ENCODE measurements around the gene COPS6.

COPS6 gene

GRCh38 chr7:100102950-100103840, 14.4 kb downstream of the COPS6 start:
- peak; percentile 15 for DNase-seq

DNA sequence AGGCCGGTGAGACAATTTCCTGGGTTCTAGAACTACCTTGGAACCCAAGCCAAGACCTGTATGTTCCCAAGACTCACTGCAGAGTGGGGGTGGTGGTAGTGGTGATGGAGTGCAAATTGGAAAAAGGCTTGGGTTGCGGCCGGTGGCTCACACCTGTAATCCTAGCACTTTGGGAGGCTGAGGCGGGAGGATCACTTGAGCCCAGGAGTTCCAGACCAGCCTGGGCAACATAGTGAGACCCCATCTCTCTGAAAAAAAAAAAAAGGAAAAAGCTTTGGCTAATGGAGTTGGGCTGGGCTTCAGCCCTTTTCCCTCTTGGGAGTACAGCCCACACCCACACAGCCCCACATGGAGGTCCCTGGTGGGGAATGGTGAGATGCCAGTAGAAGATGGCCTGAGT, 16.8 kb downstream of the COPS6 start:
- no peak for DNase-seq

GRCh38 chr7:100106633-100107032, 17.9 kb downstream of the COPS6 start:
- DNase-seq = no peak

GRCh38 chr7:100107125-100107737, 18.5 kb downstream of the COPS6 start:
- DNase-seq = no peak

- DNase-seq = no peak
Observed at GRCh38 chr7:100107890-100108289, 19.1 kb downstream of the COPS6 start.

- DNase-seq = no peak
Observed at GRCh38 chr7:100109521-100110163, 20.9 kb downstream of the COPS6 start.

- no peak for DNase-seq
Observed at GRCh38 chr7:100111156-100111555, 22.4 kb downstream of the COPS6 start.

- no peak for DNase-seq
Observed at GRCh38 chr7:100111914-100112313, 23.1 kb downstream of the COPS6 start.

GRCh38 chr7:100115026-100115425, 26.3 kb downstream of the COPS6 start:
- DNase-seq = no peak

DNA sequence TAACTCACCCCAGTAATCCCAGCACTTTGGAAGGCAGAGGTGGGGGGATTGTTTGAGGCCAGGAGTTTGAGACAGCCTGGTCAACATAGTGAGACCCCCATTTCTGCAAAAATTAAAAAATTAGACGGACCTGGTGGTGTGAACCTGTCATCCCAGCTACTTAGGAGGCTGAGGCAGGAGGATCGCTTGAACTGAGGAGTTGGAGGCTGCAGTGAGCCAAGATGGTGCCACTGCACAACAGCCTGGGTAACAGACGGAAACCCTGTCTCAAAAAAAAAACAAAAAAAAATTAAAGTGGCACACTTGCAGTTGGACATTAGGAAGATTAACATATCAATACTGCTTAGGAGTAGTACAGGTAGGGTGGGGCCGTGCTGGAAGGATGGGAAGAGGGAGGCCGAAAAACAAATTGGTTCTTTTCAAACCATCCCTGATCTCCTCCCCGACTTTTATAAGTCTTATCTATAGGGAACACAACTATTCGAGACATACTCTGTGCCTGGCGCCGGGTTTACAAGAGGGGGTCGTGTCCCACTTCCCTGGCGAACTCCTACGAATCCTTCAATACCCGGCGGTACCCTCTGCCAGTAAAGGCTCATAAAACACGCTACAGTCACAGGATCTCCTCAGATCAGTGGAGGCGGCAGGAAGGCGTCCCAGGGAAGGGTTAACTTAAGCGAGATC, 29.8 kb downstream of the COPS6 start:
- no peak for DNase-seq

DNA sequence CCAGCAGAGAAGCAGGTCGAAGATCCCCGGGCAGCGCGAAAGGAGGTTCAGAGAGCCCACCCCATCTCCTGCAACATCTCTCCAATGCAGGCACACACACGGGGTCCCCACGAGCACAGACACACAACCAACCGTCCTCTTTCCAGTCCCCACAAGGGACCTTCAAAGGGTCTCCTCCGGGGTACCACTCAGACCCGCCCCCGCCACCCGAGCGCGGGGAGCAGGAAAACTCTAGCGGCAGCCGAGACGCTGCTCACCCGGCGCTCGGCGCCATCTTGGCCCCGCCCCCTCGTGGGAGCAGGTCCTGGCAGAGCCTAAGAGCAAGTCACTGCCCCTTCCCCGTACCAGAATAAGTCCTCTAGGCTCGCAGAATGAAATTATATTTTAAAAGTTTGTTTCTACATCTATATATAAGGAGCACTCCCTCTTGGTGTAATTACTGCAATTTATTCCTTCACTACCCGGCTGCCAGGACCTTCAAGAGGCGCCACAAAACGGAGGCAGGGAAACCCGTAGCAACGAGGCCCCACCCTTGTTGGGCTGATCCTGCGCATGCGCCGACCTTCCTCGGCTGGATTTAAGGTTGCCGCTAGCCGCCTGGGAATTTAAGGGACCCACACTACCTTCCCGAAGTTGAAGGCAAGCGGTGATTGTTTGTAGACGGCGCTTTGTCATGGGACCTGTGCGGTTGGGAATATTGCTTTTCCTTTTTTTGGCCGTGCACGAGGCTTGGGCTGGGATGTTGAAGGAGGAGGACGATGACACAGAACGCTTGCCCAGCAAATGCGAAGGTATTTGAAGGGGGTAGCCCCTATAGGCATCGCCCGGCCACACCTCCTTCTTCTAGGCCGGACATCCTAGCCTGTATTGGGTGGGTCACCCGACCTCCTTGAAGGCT, 30.6 kb downstream of the COPS6 start, which contains the start of the genes CNPY4 and TAF6:
TSS of gene CNPY4 (plus strand) at position 563 of the 898 bp plus-strand sequence. CDS start at position 674, 111 bp downstream.
TSS of gene TAF6 (minus strand) at position 287 of the 898 bp plus-strand sequence. CDS start 5,149 bp downstream, outside the sequence.
- DNase-seq = peak; percentile 94

GRCh38 chr7:100119970-100120732, 31.4 kb downstream of the COPS6 start:
- peak; percentile 70 for DNase-seq

DNA sequence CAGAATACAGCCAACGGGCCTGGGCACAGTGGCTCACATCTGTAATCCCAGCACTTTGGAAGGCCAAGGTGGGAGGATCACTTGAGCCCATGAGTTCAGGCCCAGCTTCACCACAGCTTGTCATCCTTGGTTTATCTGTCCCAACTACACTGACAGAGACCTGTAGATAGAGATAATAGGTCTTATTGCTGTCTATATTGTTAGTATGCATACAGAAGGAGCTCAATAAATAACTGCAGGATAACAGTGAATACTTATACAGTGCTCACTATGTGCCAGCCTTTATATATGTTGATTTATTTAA, 31.9 kb downstream of the COPS6 start:
- DNase-seq = no peak

DNA sequence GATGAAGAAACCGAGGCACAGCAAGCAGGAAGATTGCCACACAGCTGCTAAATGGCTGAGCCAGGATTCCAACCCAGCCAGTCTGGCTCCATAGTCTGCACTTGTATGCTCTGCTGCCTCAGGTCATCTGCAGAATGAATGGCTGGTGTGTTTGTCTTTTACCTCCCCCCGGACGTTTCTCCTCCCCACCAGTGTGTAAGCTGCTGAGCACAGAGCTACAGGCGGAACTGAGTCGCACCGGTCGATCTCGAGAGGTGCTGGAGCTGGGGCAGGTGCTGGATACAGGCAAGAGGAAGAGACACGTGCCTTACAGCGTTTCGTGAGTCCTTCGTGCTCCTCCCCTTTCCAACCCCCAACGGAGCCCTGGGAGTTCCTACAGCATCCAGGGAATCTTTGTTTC, 33.3 kb downstream of the COPS6 start:
- DNase-seq = no peak

DNA sequence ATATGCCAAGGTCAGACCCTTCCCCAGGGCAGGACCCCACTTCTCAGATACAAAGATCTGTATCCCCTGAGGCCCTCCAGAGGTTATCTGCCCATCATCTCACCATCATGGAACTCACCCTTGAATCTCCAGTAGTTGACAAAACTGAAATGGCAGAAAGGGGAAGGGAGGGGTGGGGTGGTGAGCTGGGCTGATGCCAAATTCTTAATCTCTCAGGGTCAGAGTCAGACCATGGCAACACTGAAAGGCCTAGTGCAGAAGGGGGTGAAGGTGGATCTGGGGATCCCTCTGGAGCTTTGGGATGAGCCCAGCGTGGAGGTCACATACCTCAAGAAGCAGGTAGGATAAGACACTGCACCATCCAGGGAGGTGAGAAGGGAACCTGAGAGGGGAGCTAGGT, 33.8 kb downstream of the COPS6 start:
- no peak for DNase-seq

GRCh38 chr7:100124301-100125230, 35.8 kb downstream of the COPS6 start:
- DNase-seq = no peak

DNA sequence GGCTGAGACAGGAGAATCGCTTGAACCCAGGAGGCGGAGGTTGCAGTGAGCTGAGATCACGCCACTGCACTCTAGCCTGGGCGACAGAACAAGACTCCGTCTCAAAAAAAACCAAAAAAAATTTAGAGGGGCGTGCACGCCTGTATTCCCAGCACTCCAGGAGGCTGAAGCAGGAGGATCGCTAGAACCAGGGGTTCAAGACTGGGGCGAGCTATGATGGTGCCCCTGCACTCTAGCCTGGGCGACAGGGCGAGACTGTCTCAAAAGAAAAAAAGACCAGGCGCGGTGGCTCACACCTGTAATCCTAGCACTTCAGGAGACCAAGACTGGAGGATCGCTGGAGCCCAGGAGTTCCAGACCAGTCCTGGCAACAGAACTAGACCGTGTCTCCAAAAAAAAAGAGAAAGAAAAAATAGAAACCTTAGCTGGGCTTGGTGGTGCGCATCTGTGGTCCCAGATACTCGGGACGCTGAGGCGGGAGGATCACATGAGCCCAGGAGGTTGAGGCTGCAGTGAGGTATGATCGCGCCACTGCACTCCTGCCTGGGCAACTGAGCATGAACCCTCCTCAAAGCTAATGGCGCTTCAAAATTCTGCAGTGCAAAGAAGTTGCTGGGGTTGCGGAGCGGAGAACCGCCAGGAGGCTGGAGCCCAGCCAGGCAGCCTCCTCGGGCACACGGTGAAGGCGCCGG, 37.6 kb downstream of the COPS6 start:
- DNase-seq = no peak

GRCh38 chr7:100126931-100127865, 38.4 kb downstream of the COPS6 start, which contains the start of gene MBLAC1:
Gene MBLAC1 (plus strand): TSS chr7:100126967. CDS start chr7:100127396, 429 bp downstream.
- peak; percentile 94 for DNase-seq
